HUES64 (cell line): ENCODE measurements around the gene NKX3-2.
A peak's percentile ranks its signal among the peaks of the same experiment; 100 is the strongest.

Experiments used
- H3K27ac ChIP-seq: 2 replicates; pipeline ENCODE4 v1.7.0; 2013; ENCODE audit warnings: low read depth, low read length, inconsistent platforms
- H3K27me3 ChIP-seq: 2 replicates; pipeline ENCODE4 v1.6.1; 2013; ENCODE audit warnings: mild to moderate bottlenecking, low read length; ENCODE audit not compliant: insufficient read depth
- H3K36me3 ChIP-seq: 2 replicates; pipeline ENCODE4 v1.6.1; 2013; ENCODE audit warnings: mild to moderate bottlenecking, low read length; ENCODE audit not compliant: insufficient read depth
- H3K4me1 ChIP-seq: 2 replicates; pipeline ENCODE4 v1.6.1; 2013; ENCODE audit warnings: mild to moderate bottlenecking, low read length, moderate library complexity; ENCODE audit not compliant: insufficient read depth
- H3K4me3 ChIP-seq: 2 replicates; pipeline ENCODE4 v1.5.1; 2013; ENCODE audit warnings: mild to moderate bottlenecking, low read length, moderate library complexity
- H3K9ac ChIP-seq: 2 replicates; pipeline ENCODE4 v1.6.1; 2013; ENCODE audit warnings: mild to moderate bottlenecking, low read depth, low read length
- H3K9me3 ChIP-seq: 2 replicates; pipeline ENCODE4 v1.6.1; 2013; ENCODE audit warnings: low read depth, low read length; ENCODE audit not compliant: insufficient read depth
- WGBS: fragments of 150-250, 120-280 bp; methylation state at CpG from one replicate; pipeline ENCODE4 v1.1.7; 2013; ENCODE audit warnings: missing lambda C conversion rate; 5-methylcytosine and 5-hydroxymethylcytosine counted together

The NKX3-2 gene

GRCh38 chr4:13538427-13538973 lies 5.8 kb downstream of the NKX3-2 start:
- no peak overlapping the region for H3K4me3 ChIP-seq
- H3K9ac ChIP-seq: no peak overlapping the region
- H3K9me3 ChIP-seq: no peaks in the 10 kb centered on the region
- H3K36me3 ChIP-seq: no peaks in the 10 kb centered on the region
- 60% methylated on average over 16 of the region's 16 CpGs for WGBS
- H3K4me1 ChIP-seq: peaks cover 27% of the 10 kb centered on the region; the same call in 1 of the 2 replicates
- no peak overlapping the region for H3K27ac ChIP-seq
- peaks cover 100% of the 10 kb centered on the region for H3K27me3 ChIP-seq

- no peak overlapping the region for H3K27ac ChIP-seq
- H3K4me3 ChIP-seq: no peak overlapping the region
- H3K9me3 ChIP-seq: no peaks in the 10 kb centered on the region
- H3K9ac ChIP-seq: no peak overlapping the region
- H3K36me3 ChIP-seq: no peaks in the 10 kb centered on the region
- WGBS: 43% methylated on average over 10 of the region's 10 CpGs
- H3K4me1 ChIP-seq: peaks cover 27% of the 10 kb centered on the region; the same call in 1 of the 2 replicates
- H3K27me3 ChIP-seq: peaks cover 99% of the 10 kb centered on the region
Observed at GRCh38 chr4:13537832-13538177, 6.5 kb downstream of the NKX3-2 start.

- no peaks in the 10 kb centered on the region for H3K36me3 ChIP-seq
- WGBS: 55% methylated on average over 34 of the region's 34 CpGs
- H3K27me3 ChIP-seq: peaks cover 99% of the 10 kb centered on the region
- H3K9ac ChIP-seq: no peak overlapping the region
- H3K4me3 ChIP-seq: no peak overlapping the region
- H3K27ac ChIP-seq: no peak overlapping the region
- peaks cover 33% of the 10 kb centered on the region for H3K4me1 ChIP-seq
- no peaks in the 10 kb centered on the region for H3K9me3 ChIP-seq
Observed at GRCh38 chr4:13537011-13537831, 7.1 kb downstream of the NKX3-2 start.

GRCh38 chr4:13536607-13537006 lies 7.7 kb downstream of the NKX3-2 start:
- H3K9me3 ChIP-seq: no peaks in the 10 kb centered on the region
- WGBS: 69% methylated on average over 4 of the region's 6 CpGs
- no peak overlapping the region for H3K9ac ChIP-seq
- H3K4me1 ChIP-seq: peaks cover 39% of the 10 kb centered on the region
- H3K36me3 ChIP-seq: no peaks in the 10 kb centered on the region
- no peak overlapping the region for H3K4me3 ChIP-seq
- H3K27ac ChIP-seq: no peak overlapping the region
- H3K27me3 ChIP-seq: peaks cover 99% of the 10 kb centered on the region

GRCh38 chr4:13535708-13536361 lies 8.5 kb downstream of the NKX3-2 start:
- Histone ChIP-seq H3K4me1 (peaks cover 45% of the 10 kb centered on the region), H3K4me3 (peak overlapping the region; percentile 43), H3K36me3 (no peaks in the 10 kb centered on the region), H3K9me3 (no peaks in the 10 kb centered on the region), H3K27me3 (peaks cover 98% of the 10 kb centered on the region), H3K9ac (no peak overlapping the region), H3K27ac (no peak overlapping the region)
- 16% methylated on average over 39 of the region's 39 CpGs for WGBS

- Histone ChIP-seq H3K4me1 (peaks cover 43% of the 10 kb centered on the region), H3K27me3 (peaks cover 98% of the 10 kb centered on the region), H3K4me3 (peak overlapping the region; percentile 14; the same call in 1 of the 2 replicates), H3K9ac (no peak overlapping the region), H3K27ac (no peak overlapping the region), H3K9me3 (no peaks in the 10 kb centered on the region), H3K36me3 (no peaks in the 10 kb centered on the region)
- WGBS: 51% methylated on average over 18 of the region's 18 CpGs
Observed at GRCh38 chr4:13535118-13535517, 9.2 kb downstream of the NKX3-2 start.

GRCh38 chr4:13534344-13535063 lies 9.8 kb downstream of the NKX3-2 start:
- H3K27ac ChIP-seq: no peak overlapping the region
- H3K4me1 ChIP-seq: peaks cover 41% of the 10 kb centered on the region
- no peaks in the 10 kb centered on the region for H3K9me3 ChIP-seq
- 42% methylated on average over 32 of the region's 32 CpGs for WGBS
- H3K27me3 ChIP-seq: peaks cover 98% of the 10 kb centered on the region
- peak overlapping the region; percentile 14; the same call in 1 of the 2 replicates for H3K4me3 ChIP-seq
- H3K9ac ChIP-seq: no peak overlapping the region
- H3K36me3 ChIP-seq: no peaks in the 10 kb centered on the region

GRCh38 chr4:13533670-13534343 lies 10.5 kb downstream of the NKX3-2 start:
- Histone ChIP-seq H3K4me3 (no peak overlapping the region), H3K4me1 (peaks cover 41% of the 10 kb centered on the region), H3K9ac (no peak overlapping the region), H3K27ac (no peak overlapping the region), H3K27me3 (peaks cover 98% of the 10 kb centered on the region), H3K36me3 (no peaks in the 10 kb centered on the region), H3K9me3 (no peaks in the 10 kb centered on the region)
- WGBS: 72% methylated on average over 13 of the region's 13 CpGs

GRCh38 chr4:13531625-13531998 lies 12.7 kb downstream of the NKX3-2 start:
- H3K36me3 ChIP-seq: no peaks in the 10 kb centered on the region
- peaks cover 41% of the 10 kb centered on the region for H3K4me1 ChIP-seq
- H3K27me3 ChIP-seq: peaks cover 97% of the 10 kb centered on the region
- H3K4me3 ChIP-seq: peak overlapping the region; percentile 17; the same call in 1 of the 2 replicates
- no peak overlapping the region; the same call in 1 of the 2 replicates for H3K27ac ChIP-seq
- 44% methylated on average over 8 of the region's 8 CpGs for WGBS
- no peaks in the 10 kb centered on the region for H3K9me3 ChIP-seq
- H3K9ac ChIP-seq: peak overlapping the region; percentile 6; the same call in 1 of the 2 replicates

- Histone ChIP-seq H3K9me3 (no peaks in the 10 kb centered on the region), H3K27me3 (peaks cover 97% of the 10 kb centered on the region), H3K9ac (peak overlapping the region; percentile 6; the same call in 1 of the 2 replicates), H3K4me1 (peaks cover 39% of the 10 kb centered on the region), H3K4me3 (peak overlapping the region; percentile 17), H3K36me3 (no peaks in the 10 kb centered on the region), H3K27ac (peak overlapping the region; percentile 7; the same call in 1 of the 2 replicates)
- 24% methylated on average over 35 of the region's 35 CpGs for WGBS
Observed at GRCh38 chr4:13530823-13531624, 13.3 kb downstream of the NKX3-2 start.
